ENCODE results near the gene OXCT1. TPM values are rescaled to one million over a fixed set of nuclear protein-coding genes. Genes with fewer than 3 reads are reported as not detected.
"Not testable (repeated sequence)": the region's sequence is repeated elsewhere in the genome, so short reads cannot be mapped to it uniquely, and the experiment has no call there.

OXCT1 gene
- total and polyA plus RNA-seq, 2 of the 8 experiments (the other 6 are each of a cell fraction or from before 2014, with no cell fraction given) = 10.1 to 28.2 TPM

- H3K4me1 ChIP-seq (replicated peaks in 1 of 4; ENCODE audit: control insufficient read depth in 3 of 4, insufficient read depth in 4 of 4, low read length in 3 of 4); CTCF ChIA-PET (ENCODE audit: partially characterized antibody); H2BK20ac ChIP-seq (ENCODE audit: low read length); H3K23me2 ChIP-seq (ENCODE audit: low read depth, low read length); H2BK5ac ChIP-seq (ENCODE audit: low read depth, low read length); H3K79me1 ChIP-seq (ENCODE audit: low read depth, low read length); H3K36me3 ChIP-seq (ENCODE audit: control insufficient read depth in 2 of 4, insufficient read depth in 4 of 4, low read length in 3 of 4); H3K14ac ChIP-seq (ENCODE audit: insufficient read length); H4K8ac ChIP-seq (ENCODE audit: extremely low read depth, insufficient read depth, low read length); H2BK15ac ChIP-seq (ENCODE audit: low read length); H2BK12ac ChIP-seq (ENCODE audit: low read depth, low read length); H3K4me2 ChIP-seq (ENCODE audit: insufficient read depth in 1 of 2, low read depth in 2 of 2, low read length in 2 of 2); H3K4me3 ChIP-seq (ENCODE audit: extremely low read depth in 1 of 4, insufficient read depth in 2 of 4, low read depth in 3 of 4, low read length in 4 of 4); DNase-seq (ENCODE audit: low read depth in 1 of 2, low spot score in 2 of 2); H4K20me1 ChIP-seq (replicated peaks in 1 of 2; ENCODE audit: control insufficient read depth in 1 of 2, insufficient read depth in 2 of 2, low read length in 2 of 2); H2BK120ac ChIP-seq (replicated peaks; ENCODE audit: low read depth, low read length); H3K9me3 ChIP-seq (ENCODE audit: insufficient read depth in 2 of 2, low read depth in 1 of 2, low read length in 1 of 2); FAIRE-seq; H3K18ac ChIP-seq (ENCODE audit: extremely low read depth, low read length); H3K4ac ChIP-seq (replicated peaks; ENCODE audit: insufficient read length, low read depth, low read length); H3K23ac ChIP-seq (ENCODE audit: insufficient read length); H2AFZ ChIP-seq (ENCODE audit: low read length); POLR2A ChIA-PET (ENCODE audit: partially characterized antibody); H3K27ac ChIP-seq (ENCODE audit: low read depth, low read length); H4K91ac ChIP-seq (replicated peaks; ENCODE audit: insufficient read length, low read length); H3K79me2 ChIP-seq (ENCODE audit: control insufficient read depth in 1 of 2, insufficient read depth in 2 of 2, low read length in 2 of 2); H2AK5ac ChIP-seq (ENCODE audit: low read depth, low read length); H4K5ac ChIP-seq (ENCODE audit: insufficient read length, low read depth, low read length); H3K9ac ChIP-seq (replicated peaks in 1 of 4; ENCODE audit: extremely low read depth in 1 of 4, low read depth in 3 of 4, low read length in 3 of 4); H3K56ac ChIP-seq (replicated peaks; ENCODE audit: insufficient read length, low read depth, low read length); H3K27me3 ChIP-seq (replicated peaks in 1 of 4; ENCODE audit: control insufficient read depth in 3 of 4, extremely low read depth in 1 of 4, insufficient read depth in 3 of 4, low read length in 3 of 4): not testable (repeated sequence)
- 100% methylated on average over 1 of the region's 1 CpG; no CpG with 5 or more reads in 1 of the 2 experiments for WGBS, 2 experiments (ENCODE audit: extremely low coverage in 1 of 2, insufficient coverage in 1 of 2, insufficient read length in 1 of 2, insufficient replicate concordance in 2 of 2, low coverage in 1 of 2, low lambda C conversion rate in 2 of 2, missing lambda C conversion rate in 1 of 2)
These were observed 127.6 kb downstream of the OXCT1 start for GRCh38 chr5:41742608-41743007.

Measured in H1 (cell line).